ENCODE data around the gene MRPL22. TPM values are rescaled to one million over a fixed set of nuclear protein-coding genes. Genes with fewer than 3 reads are reported as not detected.

Gene MRPL22
- total and polyA plus RNA-seq, 2 of the 13 experiments (the other 11 are each of a cell fraction or from before 2014, with no cell fraction given) = 66.8 to 84.8 TPM

- TF ChIP-seq USF2 (IDR thresholded peaks at IDR 0.05; ENCODE audit: low read depth, low read length) (no peak), USF2 (CRISPR knock-in tag; IDR thresholded peaks at IDR 0.05; ENCODE audit: borderline replicate concordance) (no peak), JUN (CRISPR knock-in tag; IDR thresholded peaks at IDR 0.05) (0 out of 2 replicates have a peak, but pooled peaks have one; percentile 22), NFE2L1 (CRISPR knock-in tag; IDR thresholded peaks at IDR 0.05; ENCODE audit: borderline replicate concordance) (no peak), ZNF282 (IDR thresholded peaks at IDR 0.05; ENCODE audit: partially characterized antibody) (no peak), ZNF367 (CRISPR knock-in tag; IDR thresholded peaks at IDR 0.05; ENCODE audit: borderline replicate concordance) (peak; percentile 32; the same call in 1 of the 2 replicates), ZNF839 (CRISPR knock-in tag; IDR thresholded peaks at IDR 0.05; ENCODE audit: borderline replicate concordance) (no peak), ZBTB4 (CRISPR knock-in tag; IDR thresholded peaks at IDR 0.05; ENCODE audit: borderline replicate concordance) (peak; percentile 50; the same call in 1 of the 2 replicates), SETDB1 (CRISPR knock-in tag; IDR thresholded peaks at IDR 0.05; ENCODE audit: borderline replicate concordance) (no peak), HMGA1 (CRISPR knock-in tag; conservative IDR thresholded peaks at IDR 0.05) (no peak), CCDC6 (CRISPR knock-in tag; IDR thresholded peaks at IDR 0.05) (peak; percentile 86), CCAR2 (optimal IDR thresholded peaks at IDR 0.05; ENCODE audit: low read depth, low read length) (no peak), CBX1 (IDR thresholded peaks at IDR 0.05; ENCODE audit: low read depth) (peak; percentile 51), ZNF382 (CRISPR knock-in tag; IDR thresholded peaks at IDR 0.05; ENCODE audit: borderline replicate concordance) (no peak), ZBTB34 (CRISPR knock-in tag; IDR thresholded peaks at IDR 0.05) (no peak), MZF1 (CRISPR knock-in tag; IDR thresholded peaks at IDR 0.05; ENCODE audit: borderline replicate concordance) (no peak), ZNF331 (CRISPR knock-in tag; IDR thresholded peaks at IDR 0.05) (peak; percentile 16; the same call in 1 of the 2 replicates), PAX8 (CRISPR knock-in tag; IDR thresholded peaks at IDR 0.05; ENCODE audit: borderline replicate concordance) (no peak), THAP11 (CRISPR knock-in tag; IDR thresholded peaks at IDR 0.05) (peak; percentile 91), SPEN (CRISPR knock-in tag; IDR thresholded peaks at IDR 0.05; ENCODE audit: low read depth) (0 out of 2 replicates have a peak, but pooled peaks have one; percentile 74), ISX (CRISPR knock-in tag; conservative IDR thresholded peaks at IDR 0.05) (0 out of 2 replicates have a peak, but pooled peaks have one; percentile 50), ZIK1 (CRISPR knock-in tag; IDR thresholded peaks at IDR 0.05; ENCODE audit: borderline replicate concordance, low read depth) (0 out of 2 replicates have a peak, but pooled peaks have one; percentile 49), TOE1 (CRISPR knock-in tag; IDR thresholded peaks at IDR 0.05) (no peak)
Measured at GRCh38 chr5:154940772-154941620, at the start of gene MRPL22 (continued).
